ENCODE data around the gene GOLM1.

GOLM1 gene

DNA sequence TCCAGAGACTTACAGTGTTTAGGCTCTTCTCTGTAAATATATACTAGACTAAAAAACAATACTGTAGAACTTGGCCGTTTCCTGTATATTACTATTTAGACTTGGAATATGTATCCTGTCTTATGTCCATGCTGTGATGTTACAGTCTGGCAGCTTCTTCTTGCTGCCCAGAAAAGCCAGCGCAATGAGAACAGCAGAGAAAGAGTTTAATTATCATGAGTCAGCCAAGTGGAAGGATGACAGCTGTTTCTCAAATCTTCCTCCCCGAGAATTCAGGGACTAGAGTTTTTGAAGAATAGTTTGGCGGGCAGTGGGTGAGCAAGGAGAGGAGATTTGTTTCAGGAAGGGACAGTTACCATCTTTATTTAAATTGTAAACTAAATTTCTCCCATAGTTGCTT lies 120.9 kb downstream of the GOLM1 start:
- no peak for DNase-seq (ENCODE audit: low spot score)

All from NAMALWA (cell line).